Astrocyte of the spinal cord (primary cell): ENCODE measurements around the gene ASIC1.

Experiments
- DNase-seq: peaks from one replicate; pipeline ENCODE4 v3.0.0; 2011; ENCODE audit warnings: low read depth, low spot score
- H3K4me3 ChIP-seq: 2 replicates; pipeline ENCODE4 v1.5.1; 2011; ENCODE audit warnings: low read depth, mild to moderate bottlenecking, low read length, moderate library complexity
- CTCF ChIP-seq: IDR thresholded peaks from 2 replicates; pipeline ENCODE4 v1.5.1; 2012; ENCODE audit warnings: low read depth, mild to moderate bottlenecking, low read length, inconsistent platforms
- in situ Hi-C: cut with HindIII; loops from 2 replicates; pipeline ENCODE4 v1.10.0; 2017; ENCODE audit warnings: low sequenced_read_pairs

Gene ASIC1

GRCh38 chr12:50073712-50074111, 16.3 kb downstream of the ASIC1 start:
- in situ Hi-C loops, result no loop called here
- no peak overlapping the region for H3K4me3 ChIP-seq
- DNase-seq, result no peak

GRCh38 chr12:50074936-50075807, 17.8 kb downstream of the ASIC1 start:
- in situ Hi-C loops, result no loop called here
- H3K4me3 ChIP-seq, result no peak overlapping the region
- peak; percentile 79 for DNase-seq
- TF ChIP-seq CTCF, result peak; percentile 92

More at GRCh38 chr12:50073712-50074111, 16.3 kb downstream of the ASIC1 start:
- no peak for TF ChIP-seq CTCF

DNA sequence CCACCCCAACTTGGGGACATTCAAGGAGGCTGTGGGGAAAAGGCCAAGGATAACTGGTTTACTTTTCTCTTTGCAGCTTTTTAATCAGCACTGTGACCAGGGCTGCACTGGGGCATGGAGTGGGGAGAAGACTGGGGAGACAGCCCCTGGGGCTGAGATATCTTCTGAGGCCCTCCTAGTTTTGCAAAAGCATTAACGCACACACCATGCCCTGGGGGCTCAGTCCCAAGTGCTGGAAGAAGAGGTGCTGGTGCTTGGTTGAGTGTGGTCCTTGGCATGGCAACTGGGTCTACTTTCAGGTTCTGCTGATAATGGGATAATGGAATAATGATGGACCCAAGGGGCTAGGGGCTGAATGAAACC, 18.4 kb downstream of the ASIC1 start:
- DNase-seq, result no peak
- TF ChIP-seq CTCF, result no peak
- in situ Hi-C loops, result no loop called here
- H3K4me3 ChIP-seq, result no peak overlapping the region

GRCh38 chr12:50077099-50077498, 19.7 kb downstream of the ASIC1 start:
- H3K4me3 ChIP-seq, result no peak overlapping the region
- no peak for DNase-seq
- TF ChIP-seq CTCF, result no peak
- in situ Hi-C loops, result no loop called here

- no peak for DNase-seq
- no peak for TF ChIP-seq CTCF
- in situ Hi-C loops, result no loop called here
- H3K4me3 ChIP-seq, result no peak overlapping the region
Observed at GRCh38 chr12:50078281-50078680, 20.9 kb downstream of the ASIC1 start.

DNA sequence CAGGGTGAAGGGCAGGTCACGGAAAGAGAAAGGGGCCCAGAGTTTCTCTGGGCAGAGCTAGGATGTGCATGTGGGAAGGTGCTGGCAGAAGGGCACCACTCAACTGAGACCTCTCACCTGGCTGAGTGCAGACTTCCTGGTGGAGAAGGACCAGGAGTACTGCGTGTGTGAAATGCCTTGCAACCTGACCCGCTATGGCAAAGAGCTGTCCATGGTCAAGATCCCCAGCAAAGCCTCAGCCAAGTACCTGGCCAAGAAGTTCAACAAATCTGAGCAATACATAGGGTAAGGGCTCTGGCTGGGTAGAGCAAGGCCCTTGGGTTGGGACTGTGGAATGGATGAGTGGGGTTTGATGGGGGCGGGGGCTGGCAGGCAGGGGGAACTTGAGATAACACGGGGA, 22.4 kb downstream of the ASIC1 start:
- in situ Hi-C loops, result no loop called here
- H3K4me3 ChIP-seq, result no peak overlapping the region
- no peak for TF ChIP-seq CTCF
- no peak for DNase-seq
